AG10803 (cell line): ENCODE results near the gene KLC4.

Source experiments
- DNase-seq: peaks from one replicate; pipeline ENCODE4 v3.0.0; 2010; ENCODE audit warnings: low read depth
- H3K4me3 ChIP-seq: 2 replicates; pipeline ENCODE4 v1.5.1; 2011; ENCODE audit warnings: mild to moderate bottlenecking, low read length, control low read depth
- CTCF ChIP-seq: conservative IDR thresholded peaks from 2 replicates; pipeline ENCODE4 v1.5.1; 2011; ENCODE audit warnings: mild to moderate bottlenecking, low read length, control low read depth, inconsistent platforms

The KLC4 gene

GRCh38 chr6:43062818-43063217 is 3.4 kb downstream of the KLC4 start:
- no peak for DNase-seq

GRCh38 chr6:43070028-43070632 is 10.7 kb downstream of the KLC4 start:
- H3K4me3 ChIP-seq: no peak overlapping the region
- peak; percentile 77 for TF ChIP-seq CTCF
- DNase-seq: peak; percentile 80

More at GRCh38 chr6:43062818-43063217, 3.4 kb downstream of the KLC4 start:
- H3K4me3 ChIP-seq: no peak overlapping the region
- TF ChIP-seq CTCF: no peak

- H3K4me3 ChIP-seq: peak overlapping the region; percentile 75
- peak; percentile 18 for TF ChIP-seq CTCF
- DNase-seq: peak; percentile 94
These were observed 15.6 kb downstream of the KLC4 start for GRCh38 chr6:43074847-43075669.

GRCh38 chr6:43075670-43076463 is 16.4 kb downstream of the KLC4 start, which contains the start of gene PTK7:
TSS of gene PTK7 (plus strand) at chr6:43076314. CDS start at chr6:43076489, 175 bp downstream.
- TF ChIP-seq CTCF: no peak
- peak; percentile 56 for DNase-seq
- H3K4me3 ChIP-seq: peak within 1 kb of the TSS; percentile 87

- H3K4me3 ChIP-seq: peak overlapping the region; percentile 87
- peak; percentile 24 for DNase-seq
- TF ChIP-seq CTCF: no peak
These were observed 17.3 kb downstream of the KLC4 start for GRCh38 chr6:43076464-43077332.

GRCh38 chr6:43077333-43077809 is 17.9 kb downstream of the KLC4 start:
- no peak for TF ChIP-seq CTCF
- peak overlapping the region; percentile 87 for H3K4me3 ChIP-seq
- peak; percentile 53 for DNase-seq
